H9 (cell line): ENCODE results near the gene ZNF846. TPM values are rescaled to one million over a fixed set of nuclear protein-coding genes. Genes with fewer than 3 reads are reported as not detected.

Experiments used
- DNase-seq: peaks from one replicate; pipeline ENCODE4 v3.0.0-alpha.2; 2017
- H2AFZ ChIP-seq: one replicate; pipeline ENCODE4 v1.6.1; 2013; ENCODE audit warnings: mild to moderate bottlenecking, low read length, control low read depth, moderate library complexity
- H2AK5ac ChIP-seq: 2 replicates; pipeline ENCODE4 v1.6.1; 2013; ENCODE audit warnings: low read length, control low read depth, mixed read lengths; ENCODE audit not compliant: insufficient read length
- H2BK120ac ChIP-seq: one replicate; pipeline ENCODE4 v1.6.1; 2013; ENCODE audit warnings: low read depth, mild to moderate bottlenecking, low read length, control low read depth, inconsistent platforms; ENCODE audit not compliant: poor library complexity, severe bottlenecking
- H2BK12ac ChIP-seq: 2 replicates; pipeline ENCODE4 v1.6.1; 2013; ENCODE audit warnings: low read length, control low read depth, mixed read lengths, low read depth; ENCODE audit not compliant: insufficient read length
- H2BK15ac ChIP-seq: 2 replicates; pipeline ENCODE4 v1.6.1; 2013; ENCODE audit warnings: low read depth, low read length, control low read depth
- H2BK20ac ChIP-seq: one replicate; pipeline ENCODE4 v1.6.1; 2013; ENCODE audit warnings: low read depth, mild to moderate bottlenecking, low read length, control low read depth, inconsistent platforms; ENCODE audit not compliant: poor library complexity, severe bottlenecking
- H2BK5ac ChIP-seq: 2 replicates; pipeline ENCODE4 v1.6.1; 2013; ENCODE audit warnings: low read length, control low read depth, mixed read lengths; ENCODE audit not compliant: insufficient read length
- H3K14ac ChIP-seq: 2 replicates; pipeline ENCODE4 v1.6.1; 2013; ENCODE audit warnings: low read length, control low read depth; ENCODE audit not compliant: insufficient read depth
- H3K18ac ChIP-seq: 2 replicates; pipeline ENCODE4 v1.6.1; 2013; ENCODE audit warnings: low read depth, mild to moderate bottlenecking, mixed read lengths, low read length, control low read depth; ENCODE audit not compliant: insufficient read length
- H3K23ac ChIP-seq: 2 replicates; pipeline ENCODE4 v1.6.1; 2013; ENCODE audit warnings: low read length, control low read depth, mixed read lengths, low read depth; ENCODE audit not compliant: insufficient read length
- H3K23me2 ChIP-seq: 2 replicates; pipeline ENCODE4 v1.6.1; 2013; ENCODE audit warnings: low read depth, mild to moderate bottlenecking, mixed read lengths, low read length, control low read depth; ENCODE audit not compliant: insufficient read length, poor library complexity, severe bottlenecking
- H3K27ac ChIP-seq: 2 replicates; pipeline ENCODE4 v1.5.1; 2013; ENCODE audit warnings: low read length, control low read depth, mixed read lengths, low read depth; ENCODE audit not compliant: insufficient read length
- H3K27me3 ChIP-seq: 2 replicates; pipeline ENCODE4 v1.6.1; 2013; ENCODE audit warnings: low read length, control low read depth, inconsistent platforms; ENCODE audit not compliant: insufficient read depth
- H3K4ac ChIP-seq: 2 replicates; pipeline ENCODE4 v1.6.1; 2013; ENCODE audit warnings: low read depth, mild to moderate bottlenecking, control low read depth, inconsistent platforms, low read length, moderate library complexity
- H3K4me1 ChIP-seq: 2 replicates; pipeline ENCODE4 v1.6.1; 2013; ENCODE audit warnings: low read length, control low read depth, inconsistent platforms; ENCODE audit not compliant: insufficient read depth
- H3K4me2 ChIP-seq: 2 replicates; pipeline ENCODE4 v1.6.1; 2013; ENCODE audit warnings: low read length, control low read depth, mixed read lengths; ENCODE audit not compliant: insufficient read length, insufficient read depth
- H3K56ac ChIP-seq: 2 replicates; pipeline ENCODE4 v1.6.1; 2013; ENCODE audit warnings: low read depth, mild to moderate bottlenecking, mixed read lengths, low read length, control low read depth; ENCODE audit not compliant: insufficient read length
- H3K79me1 ChIP-seq: 2 replicates; pipeline ENCODE4 v1.6.1; 2013; ENCODE audit warnings: low read depth, mild to moderate bottlenecking, moderate library complexity, low read length, control low read depth, inconsistent platforms; ENCODE audit not compliant: insufficient read depth, poor library complexity, severe bottlenecking
- H3K79me2 ChIP-seq: 2 replicates; pipeline ENCODE4 v1.6.1; 2013; ENCODE audit warnings: low read length, control low read depth, inconsistent platforms; ENCODE audit not compliant: insufficient read depth
- H3K9ac ChIP-seq: 2 replicates; pipeline ENCODE4 v1.6.1; 2013; ENCODE audit warnings: low read length, control low read depth, mixed read lengths; ENCODE audit not compliant: insufficient read length; ENCODE audit errors: extremely low read depth
- H3K9me3 ChIP-seq: one replicate; pipeline ENCODE4 v1.6.1; 2013; ENCODE audit warnings: low read depth, low read length, inconsistent platforms; ENCODE audit not compliant: control insufficient read depth
- H3T11ph ChIP-seq: one replicate; pipeline ENCODE4 v1.6.1; 2013; ENCODE audit warnings: mild to moderate bottlenecking, low read length, control low read depth, inconsistent platforms
- H4K20me1 ChIP-seq: one replicate; pipeline ENCODE4 v1.6.1; 2013; ENCODE audit not compliant: control insufficient read depth, insufficient read length, insufficient read depth
- H4K5ac ChIP-seq: 2 replicates; pipeline ENCODE4 v1.6.1; 2013; ENCODE audit warnings: low read depth, mild to moderate bottlenecking, mixed read lengths, low read length, control low read depth; ENCODE audit not compliant: insufficient read length
- H4K8ac ChIP-seq: replicated peaks from 2 replicates; pipeline ENCODE4 v1.6.1; 2013; ENCODE audit warnings: low read length, control low read depth, mixed read lengths, low read depth; ENCODE audit not compliant: insufficient read length
- H4K91ac ChIP-seq: 2 replicates; pipeline ENCODE4 v1.6.1; 2013; ENCODE audit warnings: low read depth, mild to moderate bottlenecking, moderate library complexity, mixed read lengths, low read length, control low read depth; ENCODE audit not compliant: insufficient read length
- H3K27ac Mint-ChIP-seq, 3 experiments: 2 replicates in 2 of 3; 3 replicates in 1 of 3; pipeline ENCODE4 v1.8.0; 2020 to 2021; ENCODE audit warnings: mixed read lengths in 3 of 3, mild to moderate bottlenecking in 1 of 3, moderate library complexity in 1 of 3
- H3K27me3 Mint-ChIP-seq: 2 replicates; pipeline ENCODE4 v1.8.0; 2021; ENCODE audit warnings: low read depth, mild to moderate bottlenecking, moderate library complexity, mixed read lengths
- H3K36me3 Mint-ChIP-seq, 3 experiments: 2 replicates in 2 of 3; 3 replicates in 1 of 3; pipeline ENCODE4 v1.8.0; 2020 to 2021; ENCODE audit warnings: low read depth in 3 of 3, mixed read lengths in 3 of 3; ENCODE audit not compliant: insufficient read depth in 1 of 3
- H3K4me1 Mint-ChIP-seq, 2 experiments: 2 replicates each; pipeline ENCODE4 v1.8.0; 2020; ENCODE audit warnings: mixed read lengths in 2 of 2
- H3K4me3 Mint-ChIP-seq, 2 experiments: 2 replicates in 1 of 2; 3 replicates in 1 of 2; pipeline ENCODE4 v1.8.0; 2020 to 2021; ENCODE audit warnings: mild to moderate bottlenecking in 2 of 2, mixed read lengths in 2 of 2, moderate library complexity in 1 of 2
- H3K9me3 Mint-ChIP-seq, 2 experiments: 2 replicates in 1 of 2; 3 replicates in 1 of 2; pipeline ENCODE4 v1.8.0; 2020; ENCODE audit warnings: mild to moderate bottlenecking in 2 of 2, mixed read lengths in 2 of 2, moderate library complexity in 1 of 2
- WGBS: extraction: QIAGEN DNeasy Blood & Tissue Kit; methylation state at CpG from one replicate; pipeline ENCODE4 v1.1.7; 2013; ENCODE audit warnings: missing lambda C conversion rate, low lambda C conversion rate, mixed read lengths; ENCODE audit not compliant: insufficient read length; ENCODE audit errors: extremely low coverage; 5-methylcytosine and 5-hydroxymethylcytosine counted together
- total RNA-seq: library from RNA; stranded (reverse); gene quantifications from 2 replicates; pipeline ENCODE4 v1.2.1, GENCODE V29; 2021
- TF ChIP-seq, protein P1 (sequence below): fragments of 200-600 bp; sonication (generic); conservative IDR thresholded peaks from 3 replicates; pipeline ENCODE4 v1.8.0; 2021; ENCODE audit warnings: antibody characterized with exemption, mild to moderate bottlenecking

ZNF846 gene
- total RNA-seq, 1 experiment from 2014 or later: 9.2 TPM

DNA sequence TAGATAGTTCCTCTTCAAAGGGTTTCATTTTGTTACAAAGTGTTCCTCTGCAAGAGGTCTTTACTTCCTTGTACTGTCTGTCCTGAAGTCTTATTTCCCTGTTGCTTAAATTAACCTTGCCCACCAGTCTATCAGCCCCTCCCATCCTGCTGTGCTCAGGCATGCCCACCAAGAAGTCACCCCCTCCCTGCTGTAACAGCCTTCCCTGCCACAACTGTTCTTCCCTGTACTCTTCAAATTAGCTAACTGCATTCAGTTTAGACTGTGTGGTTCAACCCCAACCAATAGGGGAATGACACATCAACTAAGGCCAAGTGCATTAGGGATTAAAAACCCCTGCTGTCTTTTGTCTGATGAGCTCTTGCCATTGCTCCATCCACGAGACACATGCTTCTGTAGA is 59.2 kb downstream of the ZNF846 start:
- no peak overlapping the region for H3K4ac ChIP-seq
- Mint-ChIP-seq H3K4me3 (no peak overlapping the region), H3K4me1 (peaks cover 0 to 3% of the 10 kb centered on the region in 2 experiments; a peak in 1 of 4 replicates), H3K9me3 (peaks cover 57 to 76% of the 10 kb centered on the region in 2 experiments), H3K27ac (no peak overlapping the region), H3K27me3 (peaks cover 4% of the 10 kb centered on the region), H3K36me3 (peaks cover 6 to 18% (median 6%) of the 10 kb centered on the region in 3 experiments)
- WGBS: no CpG with 5 or more reads among the region's 1 CpG
- H3K23ac ChIP-seq: no peak overlapping the region
- no peaks in the 10 kb centered on the region for H3K27me3 ChIP-seq
- no peak overlapping the region for H4K8ac ChIP-seq
- no peak overlapping the region for H3K56ac ChIP-seq
- no peak overlapping the region for H2BK120ac ChIP-seq
- H3K23me2 ChIP-seq: no peaks in the 10 kb centered on the region
- H2AK5ac ChIP-seq: no peak overlapping the region
- H3T11ph ChIP-seq: no peak overlapping the region
- no peaks in the 10 kb centered on the region for H3K79me2 ChIP-seq
- H2BK15ac ChIP-seq: no peak overlapping the region
- H3K18ac ChIP-seq: no peak overlapping the region
- no peak overlapping the region for H3K14ac ChIP-seq
- no peak overlapping the region for H4K5ac ChIP-seq
- TF ChIP-seq, protein P1, sequence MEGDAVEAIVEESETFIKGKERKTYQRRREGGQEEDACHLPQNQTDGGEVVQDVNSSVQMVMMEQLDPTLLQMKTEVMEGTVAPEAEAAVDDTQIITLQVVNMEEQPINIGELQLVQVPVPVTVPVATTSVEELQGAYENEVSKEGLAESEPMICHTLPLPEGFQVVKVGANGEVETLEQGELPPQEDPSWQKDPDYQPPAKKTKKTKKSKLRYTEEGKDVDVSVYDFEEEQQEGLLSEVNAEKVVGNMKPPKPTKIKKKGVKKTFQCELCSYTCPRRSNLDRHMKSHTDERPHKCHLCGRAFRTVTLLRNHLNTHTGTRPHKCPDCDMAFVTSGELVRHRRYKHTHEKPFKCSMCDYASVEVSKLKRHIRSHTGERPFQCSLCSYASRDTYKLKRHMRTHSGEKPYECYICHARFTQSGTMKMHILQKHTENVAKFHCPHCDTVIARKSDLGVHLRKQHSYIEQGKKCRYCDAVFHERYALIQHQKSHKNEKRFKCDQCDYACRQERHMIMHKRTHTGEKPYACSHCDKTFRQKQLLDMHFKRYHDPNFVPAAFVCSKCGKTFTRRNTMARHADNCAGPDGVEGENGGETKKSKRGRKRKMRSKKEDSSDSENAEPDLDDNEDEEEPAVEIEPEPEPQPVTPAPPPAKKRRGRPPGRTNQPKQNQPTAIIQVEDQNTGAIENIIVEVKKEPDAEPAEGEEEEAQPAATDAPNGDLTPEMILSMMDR: no peak
- no peak overlapping the region for H2BK12ac ChIP-seq
- no peaks in the 10 kb centered on the region for H3K79me1 ChIP-seq
- no peaks in the 10 kb centered on the region for H4K20me1 ChIP-seq
- no peak overlapping the region for H3K9ac ChIP-seq
- H4K91ac ChIP-seq: no peak overlapping the region
- H2BK20ac ChIP-seq: no peak overlapping the region
- H2AFZ ChIP-seq: no peak overlapping the region
- no peaks in the 10 kb centered on the region for H3K4me1 ChIP-seq
- H3K27ac ChIP-seq: no peak overlapping the region
- DNase-seq: no peak
- H3K4me2 ChIP-seq: no peak overlapping the region
- no peak overlapping the region for H2BK5ac ChIP-seq
- H3K9me3 ChIP-seq: no peaks in the 10 kb centered on the region
